Stimulated activated CD4-positive, alpha-beta T cell treated with anti-CD3 and anti-CD28 coated beads, Interleukin-4, amount 100 ng/mL, for 1 hour (primary cell): ENCODE measurements around the gene ATXN1.
"Not testable (repeated sequence)": the region's sequence is repeated elsewhere in the genome, so short reads cannot be mapped to it uniquely, and the experiment has no call there.

Experiments used
- DNase-seq: peaks from one replicate; pipeline ENCODE4 v3.0.0-alpha.2; 2020

The ATXN1 gene

DNA sequence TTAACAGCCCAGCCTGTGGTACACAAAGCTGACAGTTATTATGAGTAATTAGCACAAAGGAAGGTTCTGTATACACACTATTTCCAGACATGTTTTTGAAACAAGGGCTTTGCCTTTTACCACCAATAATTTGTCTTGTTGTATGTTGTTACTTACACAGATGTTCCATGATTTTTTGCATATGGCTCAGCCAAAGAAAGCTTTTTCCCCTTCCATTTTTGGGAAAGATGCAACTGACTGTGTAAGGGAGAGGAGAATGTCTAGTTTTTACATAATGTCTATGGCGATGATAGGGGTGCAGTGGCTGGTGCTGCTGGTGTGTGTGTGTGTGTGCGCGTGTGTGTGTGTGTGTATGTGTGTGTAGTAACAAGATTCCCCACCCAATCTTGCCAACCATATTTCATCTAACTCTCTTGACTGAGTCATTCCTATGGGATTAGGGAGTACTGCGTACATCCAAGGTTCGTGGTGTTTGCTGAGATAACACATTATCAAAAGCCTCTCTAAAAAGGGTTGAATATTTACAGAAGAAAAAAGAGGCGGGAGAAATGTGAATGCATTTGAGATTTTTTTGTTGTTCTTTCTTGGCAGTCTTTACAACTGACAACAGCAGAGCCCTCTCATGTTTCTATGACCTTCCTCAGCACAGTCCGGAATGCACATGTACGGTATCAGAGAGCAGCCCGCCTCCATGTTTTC, 330.7 kb downstream of the ATXN1 start:
- DNase-seq = no peak

DNA sequence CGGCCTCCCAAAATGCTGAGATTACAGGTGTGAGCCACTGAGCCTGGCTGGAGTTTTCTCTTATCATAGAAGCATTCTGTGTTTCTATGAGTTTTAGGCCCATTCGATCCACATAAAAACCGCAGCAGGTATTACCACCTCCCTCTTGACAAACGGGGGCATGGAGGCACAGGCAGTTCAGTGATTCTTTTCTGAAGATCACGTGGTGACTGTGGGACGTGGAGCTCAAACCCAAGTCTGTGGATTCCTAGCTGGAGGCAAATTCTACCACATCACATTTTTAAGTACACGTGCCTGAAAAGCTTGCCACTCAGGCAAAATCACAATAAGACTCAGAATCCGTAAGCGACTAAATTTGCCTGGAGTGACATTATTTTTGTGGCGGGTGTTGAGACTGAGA, 331.6 kb downstream of the ATXN1 start:
- no peak for DNase-seq

DNA sequence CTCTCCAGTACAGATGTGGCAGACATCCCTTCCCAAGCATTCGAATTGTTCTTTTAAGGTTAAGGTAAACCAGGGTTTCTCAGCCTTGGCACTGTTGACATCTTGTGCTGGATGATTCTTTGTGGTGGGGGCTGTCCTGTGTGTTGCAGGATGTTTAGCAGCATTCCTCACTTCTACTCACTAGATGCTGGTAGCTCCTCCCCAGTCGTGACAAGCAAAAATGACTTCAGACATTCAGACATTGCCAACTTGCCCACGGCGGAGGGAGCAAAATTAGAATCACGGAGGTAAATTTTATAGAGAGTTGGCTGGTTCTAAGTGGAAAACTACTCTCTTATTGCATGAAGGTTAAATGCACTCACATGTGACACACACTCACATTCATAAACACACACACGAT, 334.1 kb downstream of the ATXN1 start:
- no peak for DNase-seq

DNA sequence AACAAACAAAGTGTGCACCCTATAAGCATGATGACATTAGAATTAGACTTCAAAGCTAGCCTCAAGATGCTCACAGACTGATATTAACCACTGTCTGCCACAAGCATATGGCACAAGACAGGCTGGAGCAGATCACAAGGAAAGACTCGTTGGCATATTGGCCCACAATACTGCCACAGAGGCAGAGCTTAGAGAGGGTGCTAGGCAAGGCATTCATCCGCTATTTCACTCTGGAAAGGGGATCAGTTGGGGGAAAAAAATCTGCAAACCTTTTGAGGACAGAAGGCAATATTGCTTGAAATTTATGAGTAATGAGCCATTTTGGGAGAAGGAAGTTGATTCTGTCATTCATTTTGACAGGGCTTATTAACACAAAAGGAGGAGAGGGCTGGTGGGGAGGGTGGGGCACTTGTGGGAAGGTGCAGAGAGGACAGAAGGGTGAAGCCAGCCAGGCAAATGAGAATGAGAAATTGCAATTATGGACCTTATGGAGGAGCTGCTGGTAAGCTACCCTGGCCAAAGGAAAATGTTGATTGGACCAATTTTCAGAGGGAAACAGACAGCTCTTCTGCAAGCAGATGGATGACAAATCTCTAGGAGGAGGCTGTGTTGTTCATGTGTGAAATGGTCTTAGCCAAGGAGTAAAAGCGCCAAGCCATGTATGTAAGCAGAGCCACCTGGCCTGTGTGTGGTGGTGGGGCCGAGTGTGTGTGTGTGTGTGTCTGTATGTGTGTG, 335.2 kb downstream of the ATXN1 start:
- DNase-seq = no peak

DNA sequence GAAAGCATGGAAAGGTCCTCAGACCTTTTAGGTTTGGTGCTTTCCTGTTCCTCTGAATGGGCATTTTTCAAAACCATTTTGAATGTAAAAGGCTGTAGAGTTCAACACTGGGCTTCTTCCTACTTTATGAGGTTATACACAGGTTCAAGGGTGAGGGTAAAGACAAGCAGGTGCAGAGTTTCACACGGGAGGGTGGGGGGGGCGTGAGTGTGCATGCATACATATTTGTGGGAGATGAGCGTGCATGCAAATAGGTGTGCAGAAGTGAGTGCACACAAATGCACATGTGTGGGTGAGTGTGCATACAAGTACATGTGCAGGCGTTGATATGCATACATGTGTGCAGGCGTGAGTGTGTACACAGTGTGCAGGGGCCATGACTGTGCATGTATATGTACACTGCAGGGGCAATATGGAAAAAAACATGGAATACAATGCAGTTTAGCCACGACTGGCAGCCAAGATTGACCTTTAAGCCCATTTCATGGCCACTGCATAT, 339.7 kb downstream of the ATXN1 start:
- no peak for DNase-seq

DNA sequence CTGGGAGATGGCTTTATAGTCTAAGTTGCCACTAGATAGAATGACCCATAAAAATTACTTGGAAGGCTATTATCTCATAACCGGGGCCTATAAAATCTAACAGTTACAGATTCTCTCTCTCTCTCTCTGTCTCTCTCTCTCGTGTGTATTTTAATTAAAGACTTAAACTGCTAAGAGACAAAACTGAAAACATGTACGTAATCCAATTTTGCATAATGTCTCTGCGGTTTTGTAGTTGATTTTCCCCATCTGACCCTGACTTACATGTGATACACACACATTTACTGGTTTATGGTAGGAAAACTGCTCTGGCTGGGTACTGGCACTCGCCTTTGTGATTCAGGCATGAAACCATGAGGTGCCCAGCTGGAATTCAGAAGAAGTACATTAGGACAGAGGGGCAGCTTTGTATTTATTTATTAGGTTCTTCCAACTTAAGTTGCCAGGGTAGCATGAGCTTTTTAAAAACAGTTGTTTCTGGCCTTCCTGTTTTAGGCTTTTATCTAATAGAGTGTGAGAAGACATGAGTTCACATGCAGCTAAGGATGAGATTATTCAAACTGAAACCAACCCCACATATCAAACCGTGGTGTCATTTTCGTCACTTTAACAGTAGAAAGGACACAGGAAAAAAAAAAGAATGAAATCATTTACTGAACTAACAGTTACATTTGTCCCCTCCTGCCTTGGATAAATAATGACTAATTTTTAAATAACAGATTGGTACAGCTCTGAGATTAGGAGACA, 340.4 kb downstream of the ATXN1 start:
- DNase-seq = peak; percentile 35

DNA sequence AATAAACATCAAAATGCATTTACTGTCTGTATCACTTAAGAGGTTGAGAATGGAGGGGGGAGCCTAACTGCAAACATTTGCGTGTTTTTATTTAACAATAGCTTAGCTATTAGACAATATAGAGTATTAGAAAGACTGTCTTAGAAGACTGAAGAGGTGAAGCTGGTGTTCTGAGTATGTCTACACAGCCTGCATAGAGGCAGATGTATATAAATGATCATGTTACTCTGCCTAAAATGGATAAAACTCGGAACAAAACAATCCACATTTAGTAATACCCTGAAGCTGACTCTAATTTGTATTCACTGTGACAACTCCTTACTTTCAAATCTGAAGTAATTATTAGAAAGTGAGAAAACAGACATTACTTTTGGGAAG, 340.9 kb downstream of the ATXN1 start:
- DNase-seq = no peak

DNA sequence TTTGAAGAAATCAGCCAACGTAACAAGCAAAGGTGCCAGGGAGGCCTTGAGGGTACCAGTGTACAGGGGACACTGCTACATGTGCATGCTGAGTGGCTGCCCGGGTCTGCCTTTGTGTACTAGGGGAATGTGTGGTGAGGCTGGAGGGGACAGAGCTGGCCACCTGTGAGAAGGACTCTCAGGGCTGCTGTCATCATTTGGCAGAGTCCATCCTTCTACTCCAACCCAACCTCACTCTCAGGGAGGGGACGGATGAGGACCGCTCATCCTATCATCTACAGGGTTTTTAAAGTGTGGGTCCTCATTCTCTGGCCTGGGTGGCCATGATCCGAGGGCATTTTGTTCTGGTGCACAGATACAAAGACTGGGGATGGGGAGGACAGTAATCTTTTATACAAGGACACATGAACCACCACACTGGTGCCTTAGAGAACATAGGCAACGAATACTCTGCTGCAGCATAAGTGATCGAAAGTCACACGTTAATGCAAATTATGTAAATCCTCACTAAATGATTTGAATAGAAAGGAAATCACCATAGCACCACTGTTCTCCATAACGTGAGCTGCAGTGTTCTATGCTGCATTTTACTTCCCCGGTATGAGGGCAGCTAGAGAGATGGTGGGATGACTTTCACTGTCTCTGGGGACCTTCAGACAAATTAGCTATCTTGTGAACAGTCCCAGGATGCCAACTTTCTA, 341.5 kb downstream of the ATXN1 start:
- no peak for DNase-seq

DNA sequence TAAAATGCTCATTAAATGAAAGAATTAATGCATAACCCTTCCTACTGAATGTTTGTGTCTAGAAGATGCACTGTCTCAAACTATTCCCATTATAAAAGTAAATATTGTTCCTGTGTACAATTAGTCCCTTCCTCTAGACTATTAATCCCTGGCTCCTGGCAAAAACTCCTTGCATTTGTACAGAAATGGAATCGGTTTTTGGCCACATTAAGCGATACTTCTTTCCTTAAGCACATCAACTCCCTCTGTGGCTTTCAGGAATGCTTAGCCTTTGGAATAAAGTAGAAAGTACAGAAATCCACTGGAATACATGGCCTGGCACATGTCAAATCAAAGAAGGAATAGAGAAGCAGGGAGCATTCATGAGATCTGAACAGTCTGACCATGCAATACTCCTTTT, 343.1 kb downstream of the ATXN1 start:
- DNase-seq = no peak

DNA sequence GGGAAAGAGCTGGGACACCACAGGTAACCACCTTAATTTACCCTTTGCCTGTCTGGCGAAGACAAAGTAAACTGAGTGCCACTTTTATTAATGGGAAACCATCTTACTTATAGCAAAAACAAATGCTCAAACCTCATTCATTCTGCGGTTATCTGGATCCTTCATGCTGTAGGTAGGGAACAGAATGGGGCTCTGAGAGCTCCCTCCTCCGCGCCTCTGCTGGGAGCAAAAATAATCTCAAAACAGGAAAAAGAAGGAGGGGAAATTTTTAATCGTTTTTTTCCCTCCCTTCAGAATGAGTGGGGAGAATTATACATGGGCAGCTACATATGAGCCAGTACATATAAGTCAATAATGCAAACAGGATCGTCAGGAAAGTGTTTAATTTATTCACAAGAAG, 345.6 kb downstream of the ATXN1 start:
- DNase-seq = no peak

DNA sequence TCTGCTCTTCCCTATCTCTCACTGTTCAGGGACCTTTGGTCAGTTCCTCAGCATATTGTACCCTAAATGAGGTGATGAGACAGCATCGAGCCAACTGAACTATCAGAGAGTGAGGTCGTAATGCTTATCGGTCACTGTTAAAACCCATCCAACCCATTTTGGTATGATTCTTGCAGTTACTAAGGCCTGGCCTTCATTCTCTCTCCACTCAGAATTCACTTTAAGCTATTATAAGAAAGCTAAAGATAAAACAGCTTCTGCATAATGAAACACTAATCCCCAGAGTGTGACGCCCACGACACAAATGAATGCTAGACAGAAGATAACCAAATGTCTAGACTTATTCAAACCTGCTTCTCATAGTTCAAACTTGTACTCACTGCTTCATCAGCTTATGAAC, 347.1 kb downstream of the ATXN1 start:
- DNase-seq = peak; percentile 27

DNA sequence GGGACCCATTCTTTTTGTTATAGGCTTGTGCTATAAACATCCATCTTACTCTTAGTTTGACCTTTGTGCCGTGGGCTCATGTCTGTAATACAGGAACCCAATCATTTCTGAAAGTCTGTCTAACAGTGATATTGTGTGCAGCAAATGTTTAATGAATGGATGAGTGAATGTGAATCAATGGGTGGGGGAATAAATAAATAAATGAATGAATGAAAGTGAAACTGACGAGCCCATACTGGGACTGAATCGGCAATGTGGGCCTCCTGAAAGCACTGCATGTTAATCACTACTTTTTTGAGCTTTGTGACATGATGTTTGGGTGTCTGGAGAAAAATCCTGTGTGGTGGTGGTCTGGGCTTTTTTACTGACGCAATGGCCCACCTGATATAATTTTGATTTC, 347.9 kb downstream of the ATXN1 start:
- peak; percentile 29 for DNase-seq

DNA sequence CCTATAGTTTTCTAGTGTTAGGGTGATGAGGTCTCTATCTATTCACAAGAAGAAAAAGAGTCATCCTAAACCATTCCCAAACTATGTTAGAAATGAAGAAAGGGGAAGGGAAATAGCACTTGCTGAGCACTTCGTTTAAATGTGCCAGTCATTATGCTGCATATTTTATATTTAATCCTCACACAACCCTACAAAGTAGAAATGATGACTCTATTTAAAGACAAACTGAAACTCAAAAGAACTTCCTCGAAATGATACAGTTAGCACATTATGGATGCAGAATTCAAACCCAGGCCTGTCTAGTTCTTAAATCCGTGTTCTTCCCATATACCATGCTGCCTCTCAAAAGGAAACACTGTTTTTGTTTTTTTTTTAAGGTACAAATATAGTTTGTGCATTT, 348.3 kb downstream of the ATXN1 start:
- no peak for DNase-seq

DNA sequence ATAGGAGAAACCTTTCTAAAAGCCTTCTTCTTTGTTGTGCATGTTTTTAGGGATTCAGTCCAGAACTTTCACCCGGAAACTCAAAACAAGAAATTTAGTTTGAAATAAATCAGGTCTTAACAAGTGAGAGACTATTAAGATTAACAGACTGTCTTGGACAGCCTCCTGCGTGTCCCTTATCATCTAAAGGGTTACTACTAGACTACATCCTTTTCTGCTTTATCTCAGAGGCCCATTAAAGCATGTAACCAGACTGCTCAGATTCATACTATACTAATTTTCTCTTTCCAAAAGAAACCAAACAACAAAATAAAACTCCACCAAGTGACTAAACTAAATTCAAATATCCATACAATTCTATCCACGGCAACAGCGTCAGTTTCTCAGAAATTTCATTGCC, 349.1 kb downstream of the ATXN1 start:
- DNase-seq = no peak

DNA sequence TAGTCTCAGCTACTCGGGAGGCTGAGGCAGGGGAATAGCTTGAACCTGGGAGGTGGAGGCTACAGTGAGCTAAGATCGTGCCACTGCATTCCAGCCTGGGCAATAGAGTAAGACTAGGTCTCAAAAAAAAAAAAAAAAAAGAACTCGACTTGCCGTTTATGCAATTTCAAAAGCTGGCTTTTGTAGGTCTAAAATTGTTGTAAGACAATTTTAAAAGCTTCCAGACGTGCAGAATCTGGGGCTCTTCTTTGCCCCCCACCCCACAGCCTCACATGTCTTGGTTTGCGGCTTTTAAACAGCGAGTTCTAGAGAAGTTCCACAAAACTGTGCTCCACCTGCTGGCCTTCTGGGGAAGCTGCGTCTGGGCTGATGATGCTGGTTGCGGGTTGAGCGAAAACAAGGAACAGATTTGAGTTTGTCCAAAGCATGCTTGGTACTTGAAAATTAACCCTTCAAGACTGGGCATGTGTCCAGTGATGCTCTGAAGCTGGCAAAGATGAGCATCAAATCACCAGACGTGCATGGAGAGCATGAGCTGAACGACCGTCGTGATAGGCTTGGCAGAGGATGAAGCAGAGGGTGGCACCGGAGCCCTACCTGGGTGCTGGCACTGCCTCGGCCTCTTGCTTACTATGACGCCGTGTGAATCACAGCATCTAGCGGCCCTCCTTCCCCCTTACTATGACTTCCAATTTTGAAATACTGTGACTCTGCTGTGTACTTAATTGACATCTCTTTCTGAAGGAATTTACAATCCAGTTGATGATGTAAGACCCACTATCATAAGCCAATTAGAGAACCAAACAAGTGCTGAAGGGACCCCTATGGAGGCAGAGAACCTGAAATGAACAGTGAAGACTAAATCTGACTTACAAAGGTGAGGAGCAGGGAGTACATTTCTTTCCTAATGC, 351.5 kb downstream of the ATXN1 start:
- peak; percentile 60 for DNase-seq

DNA sequence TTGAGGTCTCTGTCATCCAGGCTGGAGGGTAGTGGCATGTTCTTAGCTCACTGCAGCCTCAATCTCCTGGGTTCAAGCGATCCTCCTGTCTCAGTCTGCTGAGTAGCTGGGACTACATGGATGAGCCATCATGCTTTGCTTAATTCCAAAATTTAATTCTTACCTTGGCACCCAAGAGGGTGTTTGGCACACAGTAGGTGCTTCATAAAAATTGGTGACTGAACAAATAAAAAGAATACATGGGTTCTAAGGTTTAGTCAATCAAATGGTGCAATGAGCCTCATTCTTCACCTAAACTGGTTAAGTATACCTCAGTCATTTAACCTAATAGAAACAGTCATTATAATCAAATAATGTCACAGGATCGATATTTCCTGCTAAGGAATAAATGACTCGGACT, 352.5 kb downstream of the ATXN1 start:
- no peak for DNase-seq

DNA sequence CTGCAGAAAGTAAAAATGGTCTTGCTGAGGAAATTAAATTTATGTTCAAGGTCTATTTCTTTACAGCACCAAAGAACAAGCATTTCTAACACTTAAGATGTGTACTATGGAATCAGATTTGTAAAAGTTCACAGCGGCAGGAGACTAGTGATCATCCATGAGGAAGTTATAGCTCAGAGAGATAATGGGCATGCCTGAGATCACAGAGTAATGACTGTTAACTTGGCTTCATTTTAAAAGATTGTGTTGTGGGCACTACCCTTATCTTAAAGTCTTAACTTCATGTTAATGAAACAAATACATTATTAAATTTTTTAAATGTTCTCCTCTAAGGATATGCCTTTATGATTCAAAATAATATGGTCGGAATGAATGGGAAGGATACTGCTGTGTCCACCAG, 354.3 kb downstream of the ATXN1 start:
- no peak for DNase-seq

DNA sequence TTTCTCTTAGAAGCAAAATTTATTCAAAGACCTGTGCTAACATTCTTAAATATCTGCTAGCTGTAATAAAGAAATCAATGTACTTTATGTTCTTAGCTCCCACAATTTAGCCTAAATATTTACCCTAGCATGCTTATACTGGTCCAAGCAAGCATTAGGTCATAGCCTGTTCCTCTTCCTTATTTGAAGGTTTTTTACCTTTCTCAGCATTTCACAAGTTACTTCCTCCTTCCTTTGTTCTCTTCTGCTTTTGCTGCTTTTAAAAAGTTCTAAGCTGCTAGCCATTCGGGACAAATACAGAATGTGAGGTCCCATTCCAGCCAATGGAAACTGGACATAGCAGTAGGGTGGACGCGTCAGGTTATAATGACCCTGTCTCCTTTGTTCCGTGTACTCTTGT, 354.7 kb downstream of the ATXN1 start:
- DNase-seq = not testable (repeated sequence)

DNA sequence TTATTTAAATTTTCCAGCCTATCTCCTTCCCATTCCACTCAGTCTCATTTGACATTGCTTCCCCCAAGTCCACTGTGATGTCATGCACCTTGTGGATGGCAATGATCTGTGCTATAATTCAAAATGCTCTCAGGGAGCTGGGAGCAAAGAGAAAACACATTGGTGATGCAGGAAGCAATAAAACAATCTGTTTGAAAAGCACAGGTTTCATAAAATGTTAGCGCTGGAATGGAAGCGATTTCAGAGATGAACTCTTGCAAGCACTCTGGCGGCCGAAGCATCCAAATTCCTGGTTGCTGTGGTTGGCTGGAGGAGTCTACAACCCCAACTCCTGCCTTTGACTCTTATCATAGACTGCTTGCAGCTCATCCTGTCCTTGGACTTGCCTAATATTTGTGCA, 355.9 kb downstream of the ATXN1 start:
- no peak for DNase-seq

DNA sequence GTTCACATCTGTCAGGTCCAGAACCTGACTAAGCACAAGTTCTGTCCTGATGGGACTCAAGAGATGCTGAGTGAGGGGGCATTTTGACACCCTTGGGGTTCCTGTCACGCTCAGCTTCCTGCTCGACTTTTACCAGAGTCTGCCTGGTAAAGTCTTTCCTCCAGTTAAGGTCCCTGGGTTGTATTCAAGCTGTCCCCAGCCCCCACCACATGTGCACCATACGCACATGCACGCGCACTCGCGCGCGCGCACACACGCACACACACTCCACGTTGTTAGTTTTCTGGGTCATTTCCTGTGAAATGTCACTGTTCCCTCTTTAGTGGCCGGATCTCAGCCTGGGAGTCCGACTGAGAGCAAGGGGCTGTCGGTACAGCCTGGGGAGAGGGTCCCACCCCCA, 356.8 kb downstream of the ATXN1 start:
- no peak for DNase-seq

DNA sequence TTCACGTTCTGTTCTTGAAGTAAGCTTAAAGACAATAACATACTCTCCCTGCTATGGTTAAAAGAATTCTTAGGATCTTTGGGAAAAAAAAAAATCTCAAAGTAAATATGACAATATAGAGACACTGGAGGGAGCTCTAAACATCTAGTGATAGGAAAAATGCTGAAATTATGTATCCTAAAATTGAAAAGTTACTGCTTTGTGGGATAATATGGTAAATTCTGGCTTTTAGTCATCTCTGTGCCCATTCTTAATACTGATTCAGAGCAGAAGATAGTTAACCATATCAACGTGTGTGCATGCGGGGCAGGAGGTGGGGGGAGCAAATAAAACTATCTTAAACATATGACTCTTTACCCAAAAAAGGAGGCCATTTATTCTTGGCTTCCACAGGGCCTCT, 357.4 kb downstream of the ATXN1 start:
- no peak for DNase-seq

DNA sequence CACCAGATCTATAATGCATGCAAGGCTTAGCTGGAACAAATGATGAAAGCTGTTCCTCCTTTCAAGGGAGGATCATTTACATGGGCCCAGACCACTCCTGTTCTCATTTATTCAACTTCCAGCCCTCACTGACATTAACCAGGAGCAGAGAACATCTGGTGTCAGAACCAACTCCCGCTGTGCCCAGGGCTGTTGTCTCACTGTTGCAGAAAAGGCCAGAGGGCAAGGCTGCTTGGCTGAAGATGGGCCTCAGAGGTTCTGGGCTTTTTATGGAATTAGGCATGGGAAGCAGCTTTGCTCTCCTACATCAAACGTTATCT, 358.7 kb downstream of the ATXN1 start:
- no peak for DNase-seq
